ENCODE measurements around the gene ALPP. TPM values are rescaled to one million over a fixed set of nuclear protein-coding genes. Genes with fewer than 3 reads are reported as not detected.
"Not testable (repeated sequence)": the region's sequence is repeated elsewhere in the genome, so short reads cannot be mapped to it uniquely, and the experiment has no call there.

Gene ALPP
- total RNA-seq, 2 donors from 2014 or later, result 0.11 to 0.37 TPM

- no peak for DNase-seq
- H3K4me3 ChIP-seq, result no peak overlapping the region
- no peak for TF ChIP-seq CTCF (IDR thresholded peaks at IDR 0.05)
- no peaks in the 10 kb centered on the region for H3K9me3 ChIP-seq
- no peak overlapping the region for H3K9ac ChIP-seq (ENCODE audit: low read depth in 2 of 2, low read length in 2 of 2)
- no peaks in the 10 kb centered on the region for H3K36me3 ChIP-seq
- H3K4me1 ChIP-seq, result no peaks in the 10 kb centered on the region
- intact Hi-C loops (cut with DNase I), result no loop called here
- no peaks in the 10 kb centered on the region for H3K27me3 ChIP-seq
- H3K27ac ChIP-seq, result no peak overlapping the region
Observed at GRCh38 chr2:232361646-232362045, 16.9 kb upstream of the ALPP start.

- no peak for DNase-seq
- no peaks in the 10 kb centered on the region for H3K36me3 ChIP-seq
- H3K9me3 ChIP-seq, result no peaks in the 10 kb centered on the region
- TF ChIP-seq CTCF (IDR thresholded peaks at IDR 0.05), result no peak
- H3K4me3 ChIP-seq, result no peak overlapping the region
- H3K27ac ChIP-seq, result no peak overlapping the region
- intact Hi-C loops (cut with DNase I), result no loop called here
- no peak overlapping the region for H3K9ac ChIP-seq (ENCODE audit: low read depth in 2 of 2, low read length in 2 of 2)
- no peaks in the 10 kb centered on the region for H3K27me3 ChIP-seq
- H3K4me1 ChIP-seq, result no peaks in the 10 kb centered on the region
Observed at GRCh38 chr2:232362174-232362900, 16.2 kb upstream of the ALPP start.

- H3K9me3 ChIP-seq; H3K27me3 ChIP-seq; intact Hi-C loops (cut with DNase I); DNase-seq; H3K36me3 ChIP-seq; H3K27ac ChIP-seq; H3K4me1 ChIP-seq; H3K9ac ChIP-seq (ENCODE audit: low read depth in 2 of 2, low read length in 2 of 2); H3K4me3 ChIP-seq: not testable (repeated sequence)
Observed at GRCh38 chr2:232363064-232363783, 15.3 kb upstream of the ALPP start.

- H3K4me3 ChIP-seq, result no peak overlapping the region
- no peaks in the 10 kb centered on the region for H3K36me3 ChIP-seq
- no peak for TF ChIP-seq CTCF (IDR thresholded peaks at IDR 0.05)
- no peaks in the 10 kb centered on the region for H3K9me3 ChIP-seq
- no peak for DNase-seq
- no peak overlapping the region for H3K9ac ChIP-seq (ENCODE audit: low read depth in 2 of 2, low read length in 2 of 2)
- no peaks in the 10 kb centered on the region for H3K27me3 ChIP-seq
- no peak overlapping the region for H3K27ac ChIP-seq
- no peaks in the 10 kb centered on the region for H3K4me1 ChIP-seq
- intact Hi-C loops (cut with DNase I), result no loop called here
Observed at GRCh38 chr2:232363784-232364615, 14.6 kb upstream of the ALPP start.

- not testable (repeated sequence) for H3K27ac ChIP-seq; H3K27me3 ChIP-seq; H3K4me1 ChIP-seq; H3K36me3 ChIP-seq; H3K9ac ChIP-seq (ENCODE audit: low read depth in 2 of 2, low read length in 2 of 2); H3K9me3 ChIP-seq; DNase-seq; H3K4me3 ChIP-seq
- intact Hi-C loops (cut with DNase I), result loop anchor here (5.0 kb wide), 1 partner anchor 72 kb away; no protein-coding TSS in a partner anchor
Observed at GRCh38 chr2:232364806-232365594, 13.6 kb upstream of the ALPP start.
